Lower lobe of right lung (tissue), 2 donors: ENCODE data around the gene DUOX2. TPM values are rescaled to one million over a fixed set of nuclear protein-coding genes. Genes with fewer than 3 reads are reported as not detected.

ENCODE experiments used
- ATAC-seq, 2 donors: fragments of 200-7000 bp; cut with Tn5 transposase; one replicate each; pipeline ENCODE4 v1.9.1; 2020 to 2022; ENCODE audit warnings: mild to moderate bottlenecking in 2 of 2, moderate library complexity in 2 of 2
- DNase-seq: peaks from one replicate; pipeline ENCODE4 v3.0.0-alpha.2; 2020
- H3K27ac ChIP-seq: fragments of 200-600 bp; one replicate; pipeline ENCODE4 v1.8.0; 2022
- H3K27me3 ChIP-seq: fragments of 200-600 bp; one replicate; pipeline ENCODE4 v1.8.0; 2022; ENCODE audit warnings: low read depth
- H3K36me3 ChIP-seq: fragments of 200-600 bp; one replicate; pipeline ENCODE4 v1.8.0; 2022; ENCODE audit warnings: mild to moderate bottlenecking
- H3K4me1 ChIP-seq: fragments of 200-600 bp; one replicate; pipeline ENCODE4 v1.8.0; 2022
- H3K4me3 ChIP-seq: fragments of 200-600 bp; one replicate; pipeline ENCODE4 v1.8.0; 2022; ENCODE audit warnings: mild to moderate bottlenecking
- H3K9me3 ChIP-seq: fragments of 200-600 bp; one replicate; pipeline ENCODE4 v1.8.0; 2022
- intact Hi-C: fragments of 100-400 bp; cut with DNase I; formaldehyde crosslinking; loops from one replicate; pipeline ENCODE4 v1.11.0; 2022
- total RNA-seq: library from RNA; stranded (reverse); fragmentation: NEBNext Ultra II Directional; extraction: Animal tissue kit (Norgen Biotek cat#: 25700); gene quantifications from one replicate; pipeline ENCODE4 v1.2.1, GENCODE V29; 2021
- TF ChIP-seq, protein P1 (sequence below): fragments of 200-600 bp; IDR thresholded peaks from one replicate; pipeline ENCODE4 v1.8.0; 2022; ENCODE audit warnings: antibody characterized with exemption, mild to moderate bottlenecking
- donor health status: DM: no; HTN: yes; CAD: no; lungs with severe emphysema.

DUOX2 gene
- total RNA-seq, 1 donor from 2014 or later = 4.0 TPM

- H3K36me3 ChIP-seq = peaks cover 50% of the 10 kb centered on the region
- H3K27me3 ChIP-seq = no peaks in the 10 kb centered on the region
- TF ChIP-seq, protein P1, sequence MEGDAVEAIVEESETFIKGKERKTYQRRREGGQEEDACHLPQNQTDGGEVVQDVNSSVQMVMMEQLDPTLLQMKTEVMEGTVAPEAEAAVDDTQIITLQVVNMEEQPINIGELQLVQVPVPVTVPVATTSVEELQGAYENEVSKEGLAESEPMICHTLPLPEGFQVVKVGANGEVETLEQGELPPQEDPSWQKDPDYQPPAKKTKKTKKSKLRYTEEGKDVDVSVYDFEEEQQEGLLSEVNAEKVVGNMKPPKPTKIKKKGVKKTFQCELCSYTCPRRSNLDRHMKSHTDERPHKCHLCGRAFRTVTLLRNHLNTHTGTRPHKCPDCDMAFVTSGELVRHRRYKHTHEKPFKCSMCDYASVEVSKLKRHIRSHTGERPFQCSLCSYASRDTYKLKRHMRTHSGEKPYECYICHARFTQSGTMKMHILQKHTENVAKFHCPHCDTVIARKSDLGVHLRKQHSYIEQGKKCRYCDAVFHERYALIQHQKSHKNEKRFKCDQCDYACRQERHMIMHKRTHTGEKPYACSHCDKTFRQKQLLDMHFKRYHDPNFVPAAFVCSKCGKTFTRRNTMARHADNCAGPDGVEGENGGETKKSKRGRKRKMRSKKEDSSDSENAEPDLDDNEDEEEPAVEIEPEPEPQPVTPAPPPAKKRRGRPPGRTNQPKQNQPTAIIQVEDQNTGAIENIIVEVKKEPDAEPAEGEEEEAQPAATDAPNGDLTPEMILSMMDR = no peak
- no peak overlapping the region for H3K27ac ChIP-seq
- H3K4me3 ChIP-seq = no peak overlapping the region
- H3K4me1 ChIP-seq = peaks cover 29% of the 10 kb centered on the region
- H3K9me3 ChIP-seq = no peaks in the 10 kb centered on the region
- ATAC-seq = no peak
- no peak for DNase-seq
- intact Hi-C loops = no loop called here
Measured at GRCh38 chr15:45156744-45157455, 42.9 kb upstream of the DUOX2 start.

- no peak overlapping the region for H3K4me3 ChIP-seq
- no peaks in the 10 kb centered on the region for H3K27me3 ChIP-seq
- no peaks in the 10 kb centered on the region for H3K9me3 ChIP-seq
- no peak for ATAC-seq
- no peak overlapping the region for H3K27ac ChIP-seq
- H3K4me1 ChIP-seq = peaks cover 22% of the 10 kb centered on the region
- H3K36me3 ChIP-seq = peaks cover 57% of the 10 kb centered on the region
- no peak for DNase-seq
- intact Hi-C loops = no loop called here
- TF ChIP-seq, protein P1 = no peak
Measured at GRCh38 chr15:45155739-45156138, 41.8 kb upstream of the DUOX2 start.

DNA sequence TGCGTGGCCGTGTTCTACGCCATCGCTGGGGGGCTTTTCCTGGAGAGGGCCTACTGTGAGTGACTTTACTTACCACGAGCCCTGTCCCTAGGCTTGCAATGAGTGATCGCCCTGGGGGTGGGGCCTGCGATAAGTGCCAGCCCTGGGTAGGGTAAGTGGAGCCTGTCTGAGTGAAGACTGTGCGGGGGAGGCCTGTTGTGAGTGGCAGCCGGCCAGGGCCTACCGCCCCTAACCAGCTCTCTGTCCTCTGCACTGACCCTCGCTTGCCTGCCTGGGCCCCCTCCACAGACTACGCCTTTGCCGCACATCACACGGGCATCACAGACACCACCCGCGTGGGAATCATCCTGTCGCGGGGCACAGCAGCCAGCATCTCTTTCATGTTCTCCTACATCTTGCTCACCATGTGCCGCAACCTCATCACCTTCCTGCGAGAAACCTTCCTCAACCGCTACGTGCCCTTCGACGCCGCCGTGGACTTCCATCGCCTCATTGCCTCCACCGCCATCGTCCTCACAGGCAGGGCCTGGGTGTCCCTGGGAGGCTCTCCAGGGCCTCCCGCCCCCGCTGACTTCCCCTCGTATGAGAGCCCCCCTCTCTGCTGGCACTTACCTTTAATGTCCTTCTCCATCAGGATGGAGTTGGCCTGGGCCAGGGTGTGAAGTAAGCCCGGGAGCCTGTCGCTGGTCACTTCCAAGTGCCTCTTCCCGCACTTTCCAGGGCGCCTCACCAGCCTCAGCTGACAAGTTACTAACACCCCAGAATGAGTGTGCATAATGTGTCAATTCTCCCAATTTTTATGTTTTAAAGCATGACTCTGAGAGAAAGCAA, 38.2 kb upstream of the DUOX2 start:
- peak; percentile 38 for DNase-seq
- H3K36me3 ChIP-seq = peaks cover 56% of the 10 kb centered on the region
- intact Hi-C loops = no loop called here
- H3K9me3 ChIP-seq = no peaks in the 10 kb centered on the region
- H3K27ac ChIP-seq = no peak overlapping the region
- no peaks in the 10 kb centered on the region for H3K4me1 ChIP-seq
- TF ChIP-seq, protein P1 = no peak
- H3K4me3 ChIP-seq = no peak overlapping the region
- no peaks in the 10 kb centered on the region for H3K27me3 ChIP-seq
- no peak for ATAC-seq

DNA sequence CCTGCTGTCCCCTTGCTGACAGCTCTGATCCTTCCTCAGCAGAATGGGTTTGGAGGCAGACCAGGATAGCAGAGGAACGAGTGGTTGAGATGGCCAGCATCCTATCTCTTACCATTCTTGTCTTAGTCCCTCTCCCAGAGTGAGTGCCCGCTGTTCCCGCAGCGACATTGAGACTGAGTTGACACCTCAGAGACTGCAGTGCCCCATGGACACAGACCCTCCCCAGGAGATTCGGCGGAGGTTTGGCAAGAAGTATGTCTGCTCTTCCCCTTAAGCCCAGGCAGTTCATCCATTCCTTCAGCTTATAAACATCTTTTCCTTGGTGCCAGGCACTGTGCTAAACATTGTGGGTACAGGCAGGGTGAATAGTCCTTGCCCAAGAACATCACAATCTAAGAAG, 37.0 kb upstream of the DUOX2 start:
- intact Hi-C loops = no loop called here
- peak; percentile 22 for DNase-seq
- TF ChIP-seq, protein P1 = no peak

GRCh38 chr15:45150481-45150880, 36.5 kb upstream of the DUOX2 start:
- DNase-seq = peak; percentile 21
- TF ChIP-seq, protein P1 = no peak
- H3K27ac ChIP-seq = no peak overlapping the region
- H3K36me3 ChIP-seq = peaks cover 55% of the 10 kb centered on the region
- intact Hi-C loops = no loop called here
- H3K27me3 ChIP-seq = no peaks in the 10 kb centered on the region
- no peaks in the 10 kb centered on the region for H3K9me3 ChIP-seq
- H3K4me1 ChIP-seq = peaks cover 12% of the 10 kb centered on the region
- no peak overlapping the region for H3K4me3 ChIP-seq
- no peak for ATAC-seq

More for the DNA sequence above, 37.0 kb upstream of the DUOX2 start:
- Histone ChIP-seq H3K27ac (no peak overlapping the region), H3K4me1 (peaks cover 9% of the 10 kb centered on the region), H3K27me3 (no peaks in the 10 kb centered on the region), H3K36me3 (peaks cover 55% of the 10 kb centered on the region), H3K9me3 (no peaks in the 10 kb centered on the region), H3K4me3 (no peak overlapping the region)
- no peak for ATAC-seq
